ENCODE results near the gene TBC1D9.

TBC1D9 gene

DNA sequence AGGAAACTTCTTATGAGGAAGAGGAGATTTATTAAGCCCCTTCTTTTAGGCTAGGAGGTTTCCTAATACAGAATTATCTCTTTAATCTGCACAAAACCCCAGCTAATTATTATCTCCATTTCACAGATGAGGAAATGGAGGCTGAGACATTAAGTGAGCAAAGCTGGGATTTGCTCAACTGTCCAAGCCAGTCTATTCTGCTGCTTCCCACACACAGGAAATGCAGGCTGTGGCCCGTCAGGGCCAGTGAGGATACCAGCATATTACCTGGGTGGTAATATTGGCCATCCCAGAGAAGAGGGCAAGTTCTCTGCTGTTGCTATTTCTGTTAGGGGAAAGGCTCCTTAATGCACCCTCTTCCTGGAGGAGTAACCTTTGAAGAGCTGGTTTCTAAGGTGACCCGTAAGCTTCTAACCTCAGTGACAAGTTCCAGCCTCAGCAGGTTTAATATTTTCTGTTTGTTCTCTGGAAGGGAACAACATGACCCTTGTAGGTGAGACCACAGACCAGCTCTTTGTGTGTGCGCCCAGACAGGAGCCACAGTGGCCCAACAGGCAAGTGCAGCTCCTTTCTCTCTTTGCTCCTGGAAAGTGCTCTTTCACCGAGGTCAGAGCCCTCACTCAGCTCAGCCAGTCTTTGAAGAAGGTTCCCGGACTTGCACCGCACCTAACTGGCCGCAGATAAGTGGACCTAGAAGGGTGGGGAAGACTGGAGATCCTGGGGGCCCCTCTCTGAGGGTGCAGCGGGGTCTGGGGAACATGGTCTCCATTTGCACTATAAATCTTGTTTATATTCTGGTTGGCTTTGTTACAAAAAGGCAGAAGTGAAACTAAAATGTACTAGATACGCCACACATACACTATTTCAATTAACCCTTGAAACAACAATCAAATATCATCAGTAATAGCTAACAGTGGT lies 35.5 kb downstream of the TBC1D9 start:
- DNase-seq (ENCODE audit: low read depth): no peak

DNA sequence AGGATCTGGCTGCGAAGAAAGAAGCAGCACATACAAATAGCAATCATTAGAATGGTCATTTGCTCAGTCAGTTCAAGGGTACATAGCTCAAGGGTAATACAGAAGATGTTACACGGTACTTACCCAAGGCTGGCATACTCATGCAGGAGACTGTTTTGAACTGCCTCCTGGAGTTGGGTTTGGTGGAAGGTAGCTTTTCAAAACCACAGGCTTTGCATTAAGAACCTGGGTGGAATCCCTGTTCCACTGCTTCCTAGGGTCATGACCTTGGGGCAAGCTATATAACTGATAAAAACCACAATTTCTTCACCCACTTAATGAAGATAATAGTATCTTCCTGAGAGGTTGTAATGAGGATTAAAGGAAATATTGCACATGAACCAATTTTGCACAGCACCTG lies 36.5 kb downstream of the TBC1D9 start:
- DNase-seq (ENCODE audit: low read depth): no peak

DNA sequence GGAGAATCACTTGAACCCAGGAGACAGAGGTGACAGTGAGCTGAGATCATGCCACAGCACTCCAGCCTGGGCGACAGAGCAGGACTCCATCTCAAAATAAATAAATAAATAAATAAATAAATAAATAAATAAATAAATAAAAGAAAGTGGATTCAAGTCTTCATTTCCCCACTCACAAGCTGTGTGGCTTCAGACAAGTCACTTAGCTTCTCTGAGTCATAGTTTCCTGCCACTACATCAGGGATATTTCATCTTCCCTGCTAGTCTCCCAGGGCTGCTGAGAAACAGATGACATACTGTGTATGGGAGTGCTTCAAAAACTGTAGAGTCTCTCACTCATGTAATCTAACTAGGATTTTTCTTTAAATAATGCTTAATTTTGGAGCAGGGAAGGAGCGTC lies 37.2 kb downstream of the TBC1D9 start:
- DNase-seq (ENCODE audit: low read depth): peak; percentile 65

DNA sequence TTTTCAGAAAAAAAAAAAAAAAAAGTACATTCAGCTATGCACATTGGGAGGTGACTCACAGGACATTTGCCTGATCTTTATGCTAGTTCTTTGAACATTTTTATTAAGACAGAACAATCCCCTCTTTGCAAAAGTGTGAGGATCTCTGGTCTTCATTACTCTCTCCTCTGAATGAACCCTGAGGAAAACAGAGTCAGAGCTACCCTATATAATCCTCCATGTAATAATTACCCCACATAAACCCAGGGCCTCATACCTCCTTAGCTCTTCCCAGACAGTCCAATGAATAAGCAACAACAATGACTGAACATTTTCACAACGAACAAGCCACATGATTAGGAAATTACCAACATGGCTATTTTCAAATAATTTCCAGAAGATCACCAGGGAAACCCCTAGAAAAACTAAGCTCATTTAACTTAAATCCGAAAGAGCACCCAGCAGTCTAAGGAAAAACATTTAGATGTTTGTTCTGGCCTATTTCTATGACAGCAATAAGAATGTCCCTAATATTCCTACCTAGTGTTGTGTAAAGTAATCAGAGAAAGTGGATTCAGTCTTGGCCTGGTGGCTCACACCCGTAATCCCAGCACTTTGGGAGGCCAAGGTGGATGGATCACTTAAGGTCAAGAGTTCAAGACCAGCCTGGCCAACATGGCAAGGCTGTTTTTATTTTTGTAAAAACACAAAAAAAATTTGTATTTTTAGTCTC lies 37.8 kb downstream of the TBC1D9 start:
- peak; percentile 61 for DNase-seq (ENCODE audit: low read depth)

DNA sequence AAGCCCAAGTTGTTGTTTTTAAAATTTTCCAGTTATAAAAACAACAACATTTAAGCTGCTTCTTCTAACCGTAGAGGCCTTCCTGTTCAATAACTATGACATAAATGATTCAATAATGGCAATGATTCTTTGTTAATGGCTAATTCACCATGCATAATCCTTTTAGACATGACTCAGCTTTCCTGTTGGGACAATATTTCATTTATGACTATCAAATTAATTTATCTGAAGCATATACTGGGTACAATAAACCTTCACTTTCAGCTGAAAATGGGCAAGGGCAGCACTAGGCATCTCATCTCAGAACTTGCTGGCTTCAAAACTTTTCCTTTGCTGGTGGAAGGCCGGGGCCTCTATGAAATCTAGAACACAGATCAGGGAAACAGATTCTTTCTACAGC lies 38.9 kb downstream of the TBC1D9 start:
- peak; percentile 24 for DNase-seq (ENCODE audit: low read depth)

DNA sequence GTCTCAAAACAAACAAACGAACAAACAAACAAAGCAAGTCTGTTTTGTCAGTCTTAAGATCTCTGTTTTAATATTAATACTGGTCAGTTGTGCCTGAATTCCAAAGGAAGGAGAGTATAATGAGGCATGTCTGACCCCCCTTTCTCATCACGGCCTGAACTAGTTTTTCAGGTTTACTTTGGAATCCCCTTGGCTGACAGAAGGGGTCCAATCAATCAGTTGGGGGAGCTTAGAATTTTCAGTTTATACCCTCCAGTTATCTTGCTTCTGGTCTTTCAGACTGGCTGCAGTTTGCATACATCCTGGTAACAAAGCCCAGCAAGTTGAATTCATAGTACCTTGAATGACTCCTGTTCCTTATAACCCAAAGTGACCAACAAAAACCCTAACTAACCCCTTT lies 41.1 kb downstream of the TBC1D9 start:
- DNase-seq (ENCODE audit: low read depth): no peak

- no peak for DNase-seq (ENCODE audit: low read depth)
Measured at GRCh38 chr4:140711910-140712309, 44.3 kb downstream of the TBC1D9 start.

DNA sequence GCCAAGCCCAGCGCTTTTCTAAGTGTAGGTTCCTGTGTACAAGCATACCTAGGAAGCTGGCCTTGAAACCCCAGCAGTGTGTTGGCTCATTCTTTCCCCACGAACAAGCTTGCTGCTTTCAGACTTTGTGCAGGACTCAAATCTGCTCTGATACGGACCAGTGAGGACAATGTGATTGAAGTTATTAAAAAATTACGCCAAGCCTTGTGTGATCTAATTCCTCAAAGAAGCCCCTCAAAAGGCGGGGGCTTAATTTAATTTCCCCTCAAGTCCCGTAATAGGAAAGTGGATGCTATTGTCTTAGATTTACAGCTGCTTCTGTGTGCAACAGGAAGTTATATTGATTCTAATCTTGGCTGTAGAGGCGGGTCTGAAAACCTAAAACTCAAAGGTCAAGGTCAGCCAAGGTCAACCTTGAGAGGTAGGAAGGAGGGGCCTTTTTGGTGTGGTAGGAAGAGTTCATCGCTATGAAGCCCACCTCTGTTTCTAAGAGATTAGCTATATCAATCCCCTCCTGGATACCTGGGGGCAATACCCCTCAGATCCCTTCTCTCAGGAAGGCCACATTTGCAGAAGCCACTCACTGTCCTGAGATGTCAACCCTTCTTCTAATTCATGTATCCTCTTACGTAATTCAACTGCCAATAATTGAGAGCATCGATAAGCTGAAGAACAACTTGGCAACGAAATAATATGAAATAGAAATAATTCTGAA lies 45.1 kb downstream of the TBC1D9 start:
- no peak for DNase-seq (ENCODE audit: low read depth)

- DNase-seq (ENCODE audit: low read depth): no peak
Measured at GRCh38 chr4:140707325-140707724, 48.9 kb downstream of the TBC1D9 start.

- DNase-seq (ENCODE audit: low read depth): no peak
Measured at GRCh38 chr4:140706665-140707064, 49.5 kb downstream of the TBC1D9 start.

DNA sequence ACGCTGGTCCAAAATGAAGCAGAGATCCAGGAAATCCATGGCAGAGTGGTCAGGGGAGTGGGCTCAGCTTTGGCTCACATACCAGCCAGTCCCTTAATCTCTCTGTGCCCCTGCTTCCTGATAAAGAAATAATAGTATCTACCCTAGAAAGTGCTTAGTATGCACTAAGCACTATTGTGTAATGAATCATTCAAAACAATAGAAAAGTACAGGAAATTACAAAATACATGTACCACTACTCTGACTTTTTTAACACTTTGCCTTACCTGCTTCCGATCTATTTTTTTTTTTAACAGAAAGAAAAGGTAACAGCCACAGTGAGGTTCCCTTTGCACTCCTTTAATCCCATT lies 49.9 kb downstream of the TBC1D9 start:
- no peak for DNase-seq (ENCODE audit: low read depth)

GRCh38 chr4:140705625-140706275 lies 50.4 kb downstream of the TBC1D9 start:
- no peak for DNase-seq (ENCODE audit: low read depth)

- no peak for DNase-seq (ENCODE audit: low read depth)
Measured at GRCh38 chr4:140704964-140705363, 51.2 kb downstream of the TBC1D9 start.

GRCh38 chr4:140704392-140704960 lies 51.7 kb downstream of the TBC1D9 start:
- no peak for DNase-seq (ENCODE audit: low read depth)

- no peak for DNase-seq (ENCODE audit: low read depth)
Measured at GRCh38 chr4:140703463-140703862, 52.7 kb downstream of the TBC1D9 start.

DNA sequence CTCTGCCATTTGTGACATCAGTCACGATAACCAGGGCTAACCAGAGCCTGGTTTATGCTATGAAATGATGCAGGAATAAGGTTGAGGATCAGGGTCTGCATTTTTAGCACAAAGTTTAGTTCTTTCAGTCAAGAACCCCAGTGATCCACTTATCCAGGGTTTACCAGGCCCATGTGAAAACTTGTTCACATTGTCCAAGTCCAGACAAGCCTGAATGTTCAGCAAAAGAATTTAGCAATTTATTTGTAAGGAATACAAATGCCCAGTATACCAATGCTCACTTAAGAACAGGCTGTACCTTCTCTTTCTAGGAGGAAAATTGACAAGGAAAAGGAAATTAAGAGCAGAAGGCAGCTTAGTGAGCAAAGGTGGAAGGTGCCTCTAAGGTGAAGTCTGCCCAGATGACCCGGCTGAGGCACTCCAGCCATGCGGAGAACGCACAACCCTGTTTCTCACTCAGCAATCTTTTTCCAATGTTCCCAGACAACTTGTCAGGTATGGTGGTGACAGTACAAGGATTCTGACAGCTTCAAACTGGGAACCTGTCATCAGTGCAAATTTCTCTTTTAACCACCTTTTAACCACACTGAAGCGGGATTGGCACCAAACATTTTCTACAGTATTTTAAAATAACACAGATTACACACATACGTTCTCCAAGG lies 54.0 kb downstream of the TBC1D9 start:
- no peak for DNase-seq (ENCODE audit: low read depth)

DNA sequence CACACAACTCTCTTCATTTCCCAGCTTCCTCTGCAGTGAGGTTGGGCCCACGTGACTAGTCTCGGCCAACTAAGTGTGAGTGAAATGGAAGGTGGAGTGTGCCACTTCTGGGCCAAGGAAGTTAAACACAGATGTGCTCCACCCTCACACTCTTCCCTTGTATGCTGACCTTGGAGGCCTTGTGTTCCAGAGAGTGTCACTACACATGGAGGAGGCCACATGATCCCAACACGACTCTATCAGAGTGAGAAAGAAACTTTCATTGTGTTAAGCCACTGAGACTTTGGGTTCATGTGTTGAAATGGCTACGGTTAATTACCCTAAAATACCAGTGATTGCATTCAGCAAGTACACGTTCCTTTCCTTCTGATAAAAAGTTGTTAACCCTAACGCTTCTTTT lies 55.1 kb downstream of the TBC1D9 start:
- DNase-seq (ENCODE audit: low read depth): no peak

GRCh38 chr4:140697709-140698560 lies 58.2 kb downstream of the TBC1D9 start:
- no peak for DNase-seq (ENCODE audit: low read depth)

DNA sequence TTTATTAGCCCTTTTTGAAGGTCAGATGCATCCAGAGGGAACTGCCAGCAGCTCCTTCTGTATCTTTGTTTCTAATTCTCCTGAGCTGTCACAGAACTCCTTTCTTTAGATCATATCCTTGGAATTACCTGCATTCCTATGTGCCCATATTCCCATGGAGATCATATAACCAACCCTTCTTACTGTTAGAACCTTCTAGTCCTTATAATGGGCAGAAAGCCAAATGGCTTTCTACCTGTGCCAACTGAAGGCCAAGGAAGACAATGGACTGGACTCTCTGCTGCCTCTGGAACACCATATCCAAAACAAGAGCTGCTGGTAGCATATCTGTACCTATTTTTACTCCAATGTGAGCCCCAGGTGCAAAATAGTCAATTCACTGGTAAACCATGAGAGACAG lies 60.7 kb downstream of the TBC1D9 start:
- DNase-seq (ENCODE audit: low read depth): no peak

DNA sequence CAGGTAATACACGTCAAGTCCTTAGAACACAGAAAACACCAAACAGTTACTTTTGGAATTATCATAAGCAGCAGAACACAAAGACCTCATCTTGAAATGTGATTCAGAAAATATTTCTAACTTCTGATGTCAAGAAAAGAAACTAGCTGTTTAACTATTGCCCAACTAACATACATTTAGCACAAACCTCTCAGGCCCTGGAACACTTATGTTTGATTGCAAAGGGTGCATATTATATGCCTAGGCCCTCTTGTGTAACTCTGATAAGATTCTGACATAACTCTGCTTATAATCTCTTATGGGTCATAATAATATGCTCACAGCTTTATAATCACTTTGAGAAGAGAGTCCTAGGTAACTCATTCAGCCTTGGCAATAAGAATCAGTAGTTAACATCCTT lies 62.6 kb downstream of the TBC1D9 start:
- DNase-seq (ENCODE audit: low read depth): no peak
